Karpas-422 (cell line): Measurements from ENCODE around the gene ACY1. TPM values are rescaled to one million over a fixed set of nuclear protein-coding genes. Genes with fewer than 3 reads are reported as not detected.
A peak's percentile ranks its signal among the peaks of the same experiment; 100 is the strongest.
"Not testable (repeated sequence)": the region's sequence is repeated elsewhere in the genome, so short reads cannot be mapped to it uniquely, and the experiment has no call there.

Experiments
- DNase-seq: peaks from one replicate; pipeline ENCODE4 v3.0.0-alpha.2; 2015
- H2AFZ ChIP-seq: fragments of 200-600 bp; sonication (generic); 2 replicates; pipeline ENCODE4 v1.6.1; 2014; ENCODE audit warnings: antibody characterized with exemption, low read length, mixed read lengths
- H3K27ac ChIP-seq: fragments of 200-600 bp; sonication (generic); 2 replicates; pipeline ENCODE4 v1.5.1; 2014; ENCODE audit warnings: mild to moderate bottlenecking, low read length, moderate library complexity
- H3K27me3 ChIP-seq: fragments of 200-600 bp; sonication (generic); 2 replicates; pipeline ENCODE4 v1.6.1; 2014; ENCODE audit warnings: low read length, mixed read lengths
- H3K36me3 ChIP-seq: fragments of 200-600 bp; sonication (generic); 2 replicates; pipeline ENCODE4 v1.6.1; 2014; ENCODE audit warnings: low read length, mixed read lengths; ENCODE audit not compliant: insufficient read depth
- H3K4me1 ChIP-seq: fragments of 200-600 bp; sonication (generic); 2 replicates; pipeline ENCODE4 v1.6.1; 2014; ENCODE audit warnings: mild to moderate bottlenecking, low read length, mixed read lengths
- H3K4me2 ChIP-seq: fragments of 200-600 bp; sonication (generic); 2 replicates; pipeline ENCODE4 v1.6.1; 2014; ENCODE audit warnings: low read length, low read depth, mild to moderate bottlenecking; ENCODE audit not compliant: poor library complexity, severe bottlenecking
- H3K4me3 ChIP-seq: fragments of 200-600 bp; sonication (generic); 2 replicates; pipeline ENCODE4 v1.5.1; 2014; ENCODE audit warnings: mild to moderate bottlenecking, antibody characterized with exemption, low read length, mixed read lengths
- H3K79me2 ChIP-seq: fragments of 200-600 bp; sonication (generic); 2 replicates; pipeline ENCODE4 v1.6.1; 2014; ENCODE audit warnings: mild to moderate bottlenecking, low read length, mixed read lengths
- H3K9ac ChIP-seq: fragments of 200-600 bp; sonication (generic); 2 replicates; pipeline ENCODE4 v1.6.0; 2014; ENCODE audit warnings: low read length
- H3K9me2 ChIP-seq: fragments of 200-600 bp; sonication (generic), shearing (Covaris generic); replicated peaks from 2 replicates; pipeline ENCODE4 v1.6.0; 2014; ENCODE audit warnings: mild to moderate bottlenecking, low read length, moderate library complexity; ENCODE audit not compliant: insufficient read depth
- H3K9me3 ChIP-seq: fragments of 300-700, 200-600 bp; sonication (generic); 2 replicates; pipeline ENCODE4 v1.6.1; 2014; ENCODE audit warnings: low read length, mixed read lengths
- H4K20me1 ChIP-seq: fragments of 200-600 bp; sonication (generic); 2 replicates; pipeline ENCODE4 v1.6.1; 2014; ENCODE audit warnings: mild to moderate bottlenecking, antibody characterized with exemption, low read length, low read depth; ENCODE audit not compliant: insufficient read depth
- total RNA-seq: library from RNA; depleted of rRNA; stranded (reverse); fragments of >200 nt; shearing (Covaris generic); gene quantifications from 2 replicates; pipeline ENCODE4 v1.2.3, GENCODE V29; 2014; ENCODE audit warnings: low replicate concordance

The ACY1 gene
- total RNA-seq, 1 experiment from 2014 or later: 71.0 TPM

DNA sequence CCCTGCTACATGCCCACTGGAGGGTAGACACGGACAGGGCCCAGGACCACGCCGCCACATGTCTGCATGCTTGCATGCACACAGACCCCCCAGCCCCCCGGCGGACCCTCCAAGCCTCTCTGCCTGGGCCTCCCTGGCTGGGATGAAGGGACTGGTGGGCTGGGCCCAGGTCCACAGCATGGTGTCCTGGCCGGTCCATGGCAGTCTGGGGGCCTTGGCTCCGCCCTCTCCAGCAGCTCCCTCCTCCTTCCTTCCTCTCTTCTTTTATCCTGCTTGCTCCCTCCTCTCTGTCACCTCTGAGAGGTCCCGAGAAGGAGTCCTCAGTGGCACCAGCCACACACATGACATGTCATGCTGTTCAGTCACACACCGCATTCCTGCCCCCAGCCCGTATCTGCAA is 48.6 kb downstream of the ACY1 start:
- Histone ChIP-seq H3K4me3 (no peak overlapping the region), H3K4me2 (no peak overlapping the region), H3K9ac (no peak overlapping the region)

DNA sequence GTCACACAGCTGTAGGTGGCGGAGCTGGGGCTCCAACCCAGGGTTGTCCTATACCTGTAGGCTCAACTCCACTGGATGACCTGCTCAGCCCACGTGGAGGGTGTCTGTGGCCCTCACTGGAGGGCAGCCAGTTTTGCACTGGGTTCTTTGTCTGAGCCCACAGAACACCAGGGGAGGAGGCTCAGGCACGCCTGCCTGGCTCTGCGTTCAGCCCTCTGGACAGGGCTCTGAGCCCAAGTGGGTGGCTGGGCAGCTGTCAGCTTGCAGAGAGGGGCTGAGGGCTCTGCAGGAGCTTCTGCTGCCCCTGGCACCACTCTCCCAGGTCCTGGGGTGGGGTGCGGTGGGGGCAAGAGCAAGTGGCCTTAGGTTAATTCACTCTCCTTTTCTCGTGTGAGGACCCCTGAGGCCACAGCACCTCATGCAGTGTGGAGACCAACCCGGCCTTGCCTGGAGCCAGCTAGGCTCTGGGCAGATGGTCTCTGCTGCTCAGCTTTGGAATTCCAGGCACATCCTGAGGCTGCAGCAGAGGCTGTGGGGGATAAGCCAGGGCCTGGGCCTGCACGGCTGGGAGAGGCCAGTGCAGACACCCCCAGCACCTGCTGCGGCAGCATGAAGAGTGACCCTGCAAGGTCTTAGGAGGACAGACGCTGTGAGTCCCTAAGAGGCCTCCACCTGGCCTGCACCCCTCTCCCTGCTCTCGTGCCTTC is 49.5 kb downstream of the ACY1 start:
- no peak overlapping the region for H2AFZ ChIP-seq
- no peak overlapping the region for H3K27ac ChIP-seq
- H4K20me1 ChIP-seq: peaks cover 4% of the 10 kb centered on the region; the same call in 1 of the 2 replicates
- no peak overlapping the region for H3K9ac ChIP-seq
- H3K27me3 ChIP-seq: no peaks in the 10 kb centered on the region
- DNase-seq: no peak
- no peaks in the 10 kb centered on the region for H3K79me2 ChIP-seq
- no peaks in the 10 kb centered on the region for H3K36me3 ChIP-seq
- no peak overlapping the region for H3K4me3 ChIP-seq
- H3K9me2 ChIP-seq: no peaks in the 10 kb centered on the region
- H3K4me1 ChIP-seq: peaks cover 25% of the 10 kb centered on the region
- no peaks in the 10 kb centered on the region for H3K9me3 ChIP-seq
- no peak overlapping the region for H3K4me2 ChIP-seq

More for the DNA sequence above, 48.6 kb downstream of the ACY1 start:
- peaks cover 15% of the 10 kb centered on the region for H3K4me1 ChIP-seq
- H2AFZ ChIP-seq: no peak overlapping the region
- no peak for DNase-seq
- H3K79me2 ChIP-seq: no peaks in the 10 kb centered on the region
- H3K27me3 ChIP-seq: no peaks in the 10 kb centered on the region
- no peaks in the 10 kb centered on the region for H3K9me2 ChIP-seq
- no peaks in the 10 kb centered on the region for H4K20me1 ChIP-seq
- H3K27ac ChIP-seq: no peak overlapping the region
- no peaks in the 10 kb centered on the region for H3K36me3 ChIP-seq
- H3K9me3 ChIP-seq: no peaks in the 10 kb centered on the region

DNA sequence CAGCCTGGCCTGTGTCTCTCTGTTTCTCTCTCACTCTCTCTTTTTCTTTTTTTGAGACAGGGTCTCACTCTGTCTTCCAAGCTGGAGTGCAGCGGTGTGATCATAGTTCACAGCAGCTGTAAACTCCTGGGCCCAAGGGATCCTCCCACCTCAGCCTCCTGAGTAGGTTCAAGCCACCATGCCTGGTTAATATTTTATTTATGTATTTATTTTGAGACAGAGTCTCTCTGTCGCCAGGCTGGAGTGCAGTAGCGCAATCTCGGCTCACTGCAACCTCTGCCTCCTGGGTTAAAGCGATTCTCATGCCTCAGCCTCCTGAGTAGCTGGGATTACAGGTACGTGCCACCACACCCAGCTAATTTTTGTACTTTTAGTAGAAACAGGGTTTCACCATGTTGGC is 50.4 kb downstream of the ACY1 start:
- H3K27me3 ChIP-seq: not testable (repeated sequence)
- peaks cover 28% of the 10 kb centered on the region for H3K4me1 ChIP-seq

DNA sequence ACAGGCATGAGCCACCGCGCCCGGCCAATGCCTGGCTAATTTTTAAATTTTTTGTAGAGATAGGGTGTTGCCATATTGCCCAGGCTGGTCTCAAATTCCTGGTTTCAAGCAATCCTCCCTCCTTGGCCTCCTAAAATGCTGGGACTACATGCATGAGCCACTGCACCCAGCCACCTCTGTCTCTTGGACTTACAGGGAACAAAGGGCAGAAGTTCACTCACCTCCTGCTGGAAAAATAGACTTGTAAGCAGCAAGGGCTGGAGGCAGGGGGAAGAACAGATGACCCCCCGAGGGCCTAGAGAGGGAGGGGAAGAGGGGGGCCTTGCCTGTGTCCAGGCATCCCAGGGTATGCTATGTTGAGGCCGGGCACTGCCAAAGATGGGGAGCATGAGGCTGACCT is 50.9 kb downstream of the ACY1 start:
- H4K20me1 ChIP-seq: peaks cover 4% of the 10 kb centered on the region; the same call in 1 of the 2 replicates
- H3K9me2 ChIP-seq: no peaks in the 10 kb centered on the region
- no peak overlapping the region for H3K27ac ChIP-seq
- no peaks in the 10 kb centered on the region for H3K9me3 ChIP-seq
- H3K4me2 ChIP-seq: no peak overlapping the region
- DNase-seq: no peak
- H2AFZ ChIP-seq: no peak overlapping the region
- H3K36me3 ChIP-seq: no peaks in the 10 kb centered on the region
- H3K79me2 ChIP-seq: no peaks in the 10 kb centered on the region
- no peak overlapping the region for H3K9ac ChIP-seq
- no peak overlapping the region for H3K4me3 ChIP-seq
- no peaks in the 10 kb centered on the region for H3K27me3 ChIP-seq
- H3K4me1 ChIP-seq: peaks cover 28% of the 10 kb centered on the region

More for the DNA sequence above, 50.4 kb downstream of the ACY1 start:
- not testable (repeated sequence) for H3K36me3 ChIP-seq, H3K9ac ChIP-seq, H3K4me2 ChIP-seq, H3K9me3 ChIP-seq, H3K9me2 ChIP-seq, H3K79me2 ChIP-seq, H3K4me3 ChIP-seq, H4K20me1 ChIP-seq, H2AFZ ChIP-seq, H3K27ac ChIP-seq, DNase-seq

DNA sequence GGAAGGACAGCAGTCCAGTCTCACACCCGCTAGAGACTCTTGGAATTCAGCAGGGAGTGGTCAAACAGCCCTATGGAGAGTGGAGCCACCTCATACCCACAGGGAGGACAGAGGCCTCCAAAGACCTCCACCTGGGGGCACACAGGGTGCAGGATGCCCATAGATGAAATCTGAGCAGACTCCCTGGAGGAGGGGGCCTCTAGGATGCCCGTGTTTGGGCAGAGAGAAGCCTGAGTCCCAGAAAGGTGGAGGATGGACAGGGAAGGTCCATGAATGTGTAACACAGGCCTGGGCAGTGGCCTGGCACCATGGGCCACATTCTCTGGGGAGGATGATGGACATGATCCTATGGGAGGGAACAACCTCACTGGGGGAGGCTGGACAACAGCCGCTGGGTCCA is 51.3 kb downstream of the ACY1 start:
- Histone ChIP-seq H3K4me2 (no peak overlapping the region), H3K9me3 (no peaks in the 10 kb centered on the region), H3K4me1 (peaks cover 28% of the 10 kb centered on the region), H3K36me3 (no peaks in the 10 kb centered on the region), H3K4me3 (no peak overlapping the region), H3K27ac (no peak overlapping the region), H4K20me1 (peaks cover 4% of the 10 kb centered on the region; the same call in 1 of the 2 replicates), H2AFZ (no peak overlapping the region), H3K9me2 (no peaks in the 10 kb centered on the region), H3K27me3 (no peaks in the 10 kb centered on the region), H3K79me2 (no peaks in the 10 kb centered on the region), H3K9ac (no peak overlapping the region)
- no peak for DNase-seq

DNA sequence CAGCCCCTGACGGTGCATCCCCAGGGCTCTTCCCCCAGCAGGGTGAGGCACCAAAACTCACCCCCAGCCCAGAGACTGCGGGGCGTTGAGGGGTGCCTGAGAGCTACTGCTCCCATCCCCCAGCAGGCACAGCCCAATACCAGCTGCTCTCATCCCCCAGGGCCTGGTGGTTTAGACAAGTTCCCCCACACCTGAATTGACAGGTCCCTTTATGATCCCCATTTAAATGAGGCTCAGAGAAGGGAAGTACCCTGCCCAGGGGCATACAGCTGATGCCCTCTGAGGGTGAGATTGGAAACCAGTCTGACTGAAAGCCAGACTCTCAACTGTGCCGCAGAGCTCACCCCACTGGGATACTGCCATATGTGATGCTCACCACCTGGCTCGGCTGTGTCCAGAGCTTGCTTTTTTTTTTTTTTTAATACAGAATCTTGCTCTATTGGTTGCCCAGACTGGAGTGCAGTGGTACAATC is 52.9 kb downstream of the ACY1 start:
- Histone ChIP-seq H2AFZ (no peak overlapping the region), H3K9me3 (no peaks in the 10 kb centered on the region), H3K4me1 (peaks cover 28% of the 10 kb centered on the region), H3K9ac (peak overlapping the region; percentile 45), H3K36me3 (no peaks in the 10 kb centered on the region), H3K27me3 (no peaks in the 10 kb centered on the region), H3K4me2 (peak overlapping the region; percentile 58), H3K27ac (peak overlapping the region; percentile 72), H3K9me2 (no peaks in the 10 kb centered on the region), H4K20me1 (peaks cover 4% of the 10 kb centered on the region; the same call in 1 of the 2 replicates), H3K79me2 (no peaks in the 10 kb centered on the region), H3K4me3 (peak overlapping the region; percentile 31; the same call in 1 of the 2 replicates)
- peak; percentile 84 for DNase-seq

DNA sequence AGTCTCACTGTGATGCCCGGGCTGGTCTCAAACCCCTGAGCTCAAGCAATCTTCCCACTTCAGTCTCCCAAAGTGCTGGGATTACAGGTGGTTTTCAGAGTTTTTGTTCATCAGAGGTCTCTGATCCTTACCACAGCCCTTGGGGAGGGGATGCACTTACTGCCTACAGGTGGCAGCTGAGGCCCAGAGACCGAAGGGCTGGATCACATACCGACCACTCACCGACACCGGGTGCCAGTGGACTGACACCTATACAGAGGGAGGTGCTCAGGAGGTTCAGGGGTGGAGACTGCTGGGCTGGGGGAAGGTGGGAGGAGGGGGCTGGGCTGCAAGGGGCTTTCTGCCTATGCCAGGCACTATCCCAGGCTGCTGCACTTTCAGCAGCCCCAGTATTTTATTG is 53.5 kb downstream of the ACY1 start:
- Histone ChIP-seq H3K4me3 (peak overlapping the region; percentile 31; the same call in 1 of the 2 replicates), H3K79me2 (no peaks in the 10 kb centered on the region), H3K27ac (peak overlapping the region; percentile 72), H3K27me3 (no peaks in the 10 kb centered on the region), H3K4me1 (peaks cover 28% of the 10 kb centered on the region), H3K9me2 (no peaks in the 10 kb centered on the region), H3K4me2 (peak overlapping the region; percentile 58), H3K9ac (peak overlapping the region; percentile 42; the same call in 1 of the 2 replicates), H2AFZ (no peak overlapping the region), H4K20me1 (peaks cover 4% of the 10 kb centered on the region; the same call in 1 of the 2 replicates), H3K9me3 (no peaks in the 10 kb centered on the region), H3K36me3 (no peaks in the 10 kb centered on the region)
- DNase-seq: no peak

DNA sequence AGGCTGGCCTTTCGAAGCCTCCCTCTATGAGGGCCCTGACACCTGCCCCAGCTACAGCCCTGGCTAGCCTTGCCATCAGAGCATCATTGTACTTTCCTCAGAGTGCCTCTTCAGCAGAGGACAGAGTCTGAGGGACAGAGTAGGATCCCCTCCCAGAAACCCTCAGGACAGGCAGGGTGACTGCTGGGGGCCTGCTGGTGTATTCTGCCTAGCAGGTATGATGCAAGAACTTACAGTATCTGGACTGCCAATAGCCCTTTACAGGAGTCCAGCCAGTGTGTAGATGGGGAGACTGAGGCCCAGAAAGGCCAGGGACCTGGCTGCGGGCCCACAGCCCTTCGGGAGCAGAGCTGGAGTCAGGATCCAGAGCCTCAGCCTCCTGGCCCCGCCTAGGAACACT is 54.0 kb downstream of the ACY1 start:
- no peak for DNase-seq
- peaks cover 4% of the 10 kb centered on the region; the same call in 1 of the 2 replicates for H4K20me1 ChIP-seq
- H3K4me1 ChIP-seq: peaks cover 28% of the 10 kb centered on the region
- H2AFZ ChIP-seq: no peak overlapping the region
- no peaks in the 10 kb centered on the region for H3K79me2 ChIP-seq
- peak overlapping the region; percentile 58 for H3K4me2 ChIP-seq
- no peaks in the 10 kb centered on the region for H3K9me2 ChIP-seq
- no peak overlapping the region for H3K27ac ChIP-seq
- peak overlapping the region; percentile 31; the same call in 1 of the 2 replicates for H3K4me3 ChIP-seq
- no peaks in the 10 kb centered on the region for H3K36me3 ChIP-seq
- H3K9me3 ChIP-seq: no peaks in the 10 kb centered on the region
- no peaks in the 10 kb centered on the region for H3K27me3 ChIP-seq
- H3K9ac ChIP-seq: peak overlapping the region; percentile 42; the same call in 1 of the 2 replicates
